Dermis microvascular lymphatic vessel endothelial cell (primary cell): Measurements from ENCODE around the gene CBX4. TPM values are rescaled to one million over a fixed set of nuclear protein-coding genes. Genes with fewer than 3 reads are reported as not detected.

Source experiments
- DNase-seq, 2 donors: peaks; one replicate each; pipeline versions ENCODE4 v3.0.0 to v3.0.0-alpha.2; 2010; ENCODE audit warnings: low read depth in 2 of 2
- total RNA-seq: library from RNA; depleted of rRNA; stranded (reverse); fragments of >200 nt; gene quantifications from 2 replicates; pipeline ENCODE4 v1.2.1, GENCODE V29; 2014

Gene CBX4
- total RNA-seq, 1 donor from 2014 or later: 9.0 TPM

DNA sequence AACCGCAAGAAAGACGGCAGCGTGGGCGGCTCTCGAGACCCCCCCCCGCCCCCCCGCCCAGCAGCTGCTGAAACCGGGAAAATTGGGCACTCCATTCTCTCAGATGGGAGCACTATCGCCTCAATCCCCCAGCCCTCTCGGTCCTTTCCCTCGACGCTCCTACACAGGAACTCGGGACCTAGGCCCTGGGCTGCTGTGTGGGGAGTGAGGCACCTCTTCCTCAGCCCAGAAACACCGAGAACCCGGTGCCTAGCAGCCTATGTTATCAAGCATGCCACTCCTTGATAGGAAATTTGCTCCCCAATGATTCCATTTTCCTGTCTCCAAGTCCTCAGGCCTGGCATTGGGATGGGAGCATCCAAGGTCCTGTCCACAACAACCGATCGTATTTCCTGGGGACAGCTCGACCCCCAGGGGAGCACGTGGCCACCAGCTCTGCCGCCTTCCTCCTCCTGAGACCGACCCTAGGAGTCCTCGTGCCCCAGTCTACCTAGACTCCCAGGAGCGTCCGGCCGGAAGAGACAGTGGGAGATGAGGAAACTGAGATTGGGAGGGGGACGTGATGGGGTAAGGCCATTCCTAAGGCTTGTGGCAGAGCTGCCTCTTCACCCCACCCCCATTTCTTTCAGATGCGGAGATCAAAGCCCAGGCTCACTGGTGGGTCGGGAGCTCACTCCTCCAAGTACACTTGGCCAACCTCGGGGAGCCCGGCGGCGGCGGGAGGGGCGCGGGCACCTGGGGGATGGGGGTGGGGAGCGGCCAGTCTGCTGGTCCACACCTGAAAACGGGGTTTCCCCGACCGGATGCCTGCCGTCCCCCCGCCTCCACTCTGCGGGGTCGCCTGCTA is 24.9 kb downstream of the CBX4 start:
- DNase-seq: no peak

DNA sequence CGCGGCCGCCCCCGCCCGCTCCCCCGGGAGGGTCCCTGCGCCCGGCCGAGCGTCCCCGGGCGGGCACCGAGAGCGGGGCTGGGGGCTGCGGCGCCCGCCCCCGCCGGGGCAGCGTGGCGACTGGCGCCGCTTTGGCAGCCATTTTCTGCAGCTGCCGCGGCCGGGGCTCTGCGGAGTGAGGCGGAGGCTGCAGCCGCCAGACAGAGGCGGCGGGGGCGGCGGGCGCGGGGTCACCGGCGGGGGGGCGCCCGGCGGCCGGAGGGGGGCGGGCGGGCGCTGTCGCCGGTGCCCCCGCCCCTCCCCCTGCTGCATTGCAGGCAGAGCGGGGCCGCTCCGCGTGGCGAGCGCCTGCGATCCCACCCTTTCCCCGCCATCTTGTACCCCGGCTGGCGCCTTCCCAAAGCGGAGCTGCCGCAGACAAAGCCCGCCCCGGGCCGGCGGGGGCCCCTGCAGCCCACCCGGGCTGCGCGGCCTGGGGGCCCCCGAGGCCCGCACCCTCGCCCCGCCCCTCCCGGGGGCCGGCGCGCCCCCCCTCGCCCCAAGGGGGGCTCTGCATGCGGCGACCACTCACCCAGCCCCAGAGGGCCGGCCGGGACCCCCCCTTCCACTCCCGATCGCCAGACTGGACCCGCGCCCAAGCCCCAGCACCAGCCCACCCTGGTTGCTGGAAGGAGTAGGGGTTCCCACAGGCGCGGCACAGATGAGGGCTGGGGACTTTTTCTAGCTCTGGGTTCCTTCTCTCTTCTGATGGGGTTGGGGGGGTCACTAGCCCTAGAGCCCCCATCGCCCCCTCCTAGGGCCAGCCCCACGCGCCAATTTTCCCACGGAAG is 25.7 kb downstream of the CBX4 start:
- DNase-seq: no peak

DNA sequence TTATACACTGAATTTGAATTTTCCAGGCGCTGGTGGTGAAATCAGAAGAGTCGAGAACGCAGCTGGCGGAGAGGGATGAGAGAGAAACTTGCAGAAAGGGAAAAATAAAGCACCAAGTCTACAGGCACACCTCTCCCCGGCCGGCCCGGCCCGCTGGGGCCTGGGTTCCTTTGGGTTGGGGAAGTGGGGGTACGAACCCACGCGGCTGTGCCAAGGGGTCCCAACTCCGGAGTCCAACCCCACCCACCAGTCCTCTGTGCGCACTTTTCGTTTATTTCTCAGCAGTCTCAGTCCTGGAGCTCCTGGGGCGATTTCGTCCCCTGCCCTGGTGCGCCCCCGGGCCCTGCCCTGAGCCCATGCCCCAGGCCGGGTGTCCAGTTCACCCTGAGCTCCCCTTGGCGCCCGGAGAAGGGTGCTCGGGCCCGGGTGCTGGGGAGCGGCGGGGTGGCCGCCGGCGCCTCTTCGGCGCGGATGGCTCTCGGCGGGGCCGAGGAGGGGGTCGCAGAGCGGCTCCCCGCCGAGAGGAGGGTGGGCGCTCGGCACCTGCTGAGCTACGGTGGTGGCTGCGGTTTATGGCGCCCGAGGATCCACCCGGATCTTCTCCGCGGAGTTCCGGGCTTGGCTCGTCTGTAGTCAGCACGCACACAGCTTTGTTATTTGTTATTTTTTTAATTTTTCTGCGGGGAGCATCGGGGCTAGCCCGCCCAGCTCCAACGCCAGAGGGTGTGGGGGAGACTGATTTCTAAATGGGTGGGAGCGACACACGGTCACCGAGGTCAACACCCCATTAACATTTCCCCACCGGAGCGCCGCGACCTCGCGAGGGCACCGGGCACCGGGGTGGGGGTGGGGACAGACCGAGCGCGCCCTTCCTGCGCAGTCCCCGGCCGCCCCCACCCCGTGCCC is 26.6 kb downstream of the CBX4 start:
- DNase-seq: no peak

DNA sequence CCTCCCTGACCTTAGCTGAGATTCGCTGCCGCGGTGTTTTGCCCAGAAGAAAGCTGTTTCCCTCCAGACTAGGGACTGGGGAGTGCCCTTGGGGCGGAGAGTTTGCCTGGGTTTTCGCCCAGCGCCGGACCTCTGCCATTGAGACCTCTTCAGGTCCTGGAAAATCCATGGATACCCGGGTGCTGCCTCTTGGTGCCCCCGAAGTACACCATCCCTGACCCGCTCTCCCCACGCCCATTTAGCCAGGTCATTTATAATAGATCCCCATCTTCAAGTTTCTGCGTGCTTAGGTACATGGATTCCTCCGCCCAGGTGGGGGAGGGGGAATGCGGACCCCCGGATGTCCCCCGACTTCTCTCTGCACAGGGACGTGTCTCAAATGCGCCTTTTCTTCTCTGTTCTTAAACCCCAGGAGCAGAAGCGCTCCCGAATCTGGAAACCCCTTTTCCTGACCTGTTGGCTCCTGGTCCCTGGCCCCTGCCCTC is 27.3 kb downstream of the CBX4 start:
- no peak for DNase-seq

DNA sequence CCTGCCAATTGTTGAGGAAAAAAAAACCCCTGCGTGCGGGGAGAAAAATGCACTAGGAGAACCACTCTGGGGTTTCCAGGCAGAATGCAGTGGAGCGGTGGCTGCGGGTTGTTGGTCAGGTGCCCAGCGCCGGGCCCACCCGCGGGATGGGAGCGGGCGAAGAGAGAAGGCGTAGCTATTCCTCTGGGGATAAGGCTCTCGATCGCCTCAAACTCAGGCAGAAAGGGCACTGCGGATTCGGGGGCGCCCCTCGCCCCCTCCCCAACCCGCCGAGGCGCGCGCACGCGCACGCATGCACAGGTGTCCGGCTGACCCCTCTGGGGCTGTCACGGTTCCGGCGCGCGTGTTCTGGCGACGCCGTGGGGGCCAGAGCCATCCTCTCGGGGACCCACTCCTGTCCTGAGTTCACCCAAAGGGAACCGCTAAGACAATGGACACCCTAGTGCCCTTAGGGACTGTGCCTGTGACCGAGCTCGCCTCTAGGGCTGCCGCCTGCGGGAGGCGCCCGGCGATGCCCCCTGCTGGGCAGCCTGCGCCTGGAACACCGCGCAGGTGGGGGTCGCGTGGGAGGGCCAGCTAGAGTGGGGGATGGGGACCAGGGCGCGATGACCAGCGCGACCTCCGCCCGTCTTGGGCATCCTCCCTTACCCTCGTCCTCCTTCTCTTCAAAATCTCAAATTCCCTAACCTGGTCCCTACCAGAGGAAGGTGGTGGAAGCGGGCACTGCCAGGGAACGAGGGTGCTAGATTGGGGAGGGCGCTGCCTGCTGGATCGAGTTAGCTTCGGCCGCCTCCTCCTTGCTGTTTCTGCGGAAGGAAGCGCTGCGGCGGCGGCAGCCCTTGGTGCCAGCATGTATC is 28.0 kb downstream of the CBX4 start:
- peak in 1 of 2 donors; percentile 61 for DNase-seq

DNA sequence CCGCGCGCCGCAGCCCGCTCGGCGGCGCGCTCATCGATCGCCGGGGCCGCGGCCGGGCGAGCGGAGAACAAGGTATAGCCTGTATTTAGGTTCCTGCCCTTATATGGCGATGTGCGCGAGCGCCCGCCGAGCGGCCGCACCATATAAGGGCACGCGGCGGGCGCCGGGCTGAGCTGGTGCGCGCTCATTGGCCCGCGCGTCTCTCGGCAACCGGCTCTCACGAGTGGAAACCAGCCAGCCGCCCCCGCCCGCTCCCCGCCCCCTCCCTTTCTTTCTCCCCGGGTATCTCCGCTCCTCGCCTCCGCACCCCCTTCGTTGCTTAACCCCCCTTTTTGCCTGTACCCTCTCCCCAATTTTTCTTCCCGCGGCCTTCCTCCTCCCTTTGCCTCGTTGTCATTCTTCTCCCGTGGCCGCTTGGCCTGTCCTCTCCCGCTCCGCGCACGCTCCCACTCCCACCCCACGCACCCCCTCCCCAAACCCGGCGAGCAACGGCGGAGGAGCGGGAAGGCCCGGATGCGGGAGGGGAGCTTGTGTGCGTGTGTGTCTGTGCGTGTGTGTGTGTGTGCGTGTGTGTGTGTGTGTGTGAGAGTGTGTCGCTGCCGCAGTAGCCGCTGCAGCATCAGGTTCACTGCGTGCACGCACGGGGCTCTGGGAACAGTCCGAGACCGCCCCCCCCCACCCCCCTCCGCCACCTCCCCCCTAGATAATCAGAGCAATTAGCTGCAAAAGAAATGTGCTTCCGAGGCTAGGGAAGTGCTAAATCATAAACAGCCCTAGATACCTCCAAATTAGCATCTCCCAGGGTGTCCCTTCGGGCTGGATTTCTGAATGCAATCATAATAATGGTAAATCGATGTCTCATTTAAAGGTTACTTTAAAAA is 28.9 kb downstream of the CBX4 start:
- peak; percentile 62 to 89 for DNase-seq

DNA sequence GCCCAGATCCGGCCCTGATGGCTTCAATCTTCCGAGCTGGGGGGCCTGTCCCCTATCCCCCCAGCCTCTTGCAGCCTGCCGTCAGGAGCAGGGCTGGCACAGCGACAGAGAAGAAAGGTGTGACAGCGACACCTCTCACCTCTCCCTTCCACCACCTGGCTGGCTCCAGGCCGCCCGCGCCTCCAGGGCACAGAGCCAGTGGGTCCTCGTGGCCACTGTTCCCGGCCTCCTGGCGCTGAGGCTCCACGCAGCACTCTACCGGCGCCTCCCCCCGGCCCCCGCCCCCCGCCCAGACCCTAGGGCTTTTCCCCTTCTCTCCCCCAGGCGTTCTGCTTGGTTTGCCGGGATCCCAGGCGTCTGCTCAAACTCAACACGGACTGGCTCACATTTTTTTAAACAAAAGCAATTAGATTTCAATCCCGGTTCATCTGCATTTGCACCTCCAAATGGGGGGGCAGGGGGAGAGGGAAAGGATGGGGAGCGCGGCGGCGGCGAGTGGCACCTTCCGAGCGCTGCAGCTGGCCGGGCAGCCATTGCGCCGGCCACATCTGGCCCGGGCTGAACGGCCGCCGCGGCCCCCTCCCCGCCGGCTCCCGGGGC is 29.6 kb downstream of the CBX4 start:
- no peak for DNase-seq

DNA sequence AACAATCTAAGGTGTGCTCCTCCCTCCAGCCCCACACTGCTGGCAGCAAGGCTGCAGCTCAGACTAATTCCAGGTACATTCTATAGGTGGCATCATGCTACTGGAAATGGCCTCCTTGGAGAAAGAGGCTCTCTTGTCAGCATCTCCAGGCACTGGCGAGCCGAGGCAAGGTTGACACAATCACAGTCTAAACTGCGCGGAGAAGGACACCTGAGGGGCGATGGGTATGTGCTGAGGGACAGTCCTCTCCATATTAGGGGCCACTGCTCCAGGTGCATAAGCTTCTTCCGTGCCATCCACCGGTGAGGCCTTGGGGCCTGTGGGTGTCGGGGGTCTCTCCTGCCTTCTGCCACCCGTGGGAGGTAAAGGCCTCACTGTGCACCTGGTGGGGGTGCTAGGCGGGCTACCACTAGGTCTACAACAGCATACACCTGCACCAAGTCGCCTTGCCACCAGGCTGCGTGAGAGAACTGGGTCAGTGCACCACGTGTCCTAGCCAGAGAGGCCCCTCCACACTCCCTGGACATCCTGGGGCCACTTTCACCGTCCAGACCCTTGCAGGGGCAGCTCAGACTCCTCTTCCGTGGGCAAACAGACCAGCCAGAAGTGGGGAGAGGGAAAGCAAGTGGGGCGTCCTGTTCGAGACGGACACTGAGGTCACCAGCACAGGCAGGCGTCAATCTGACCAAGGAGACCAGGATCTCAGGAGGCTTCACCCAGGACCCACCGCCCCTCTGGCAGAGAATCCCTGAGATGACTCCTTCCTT is 30.3 kb downstream of the CBX4 start:
- peak in 1 of 2 donors; percentile 53 for DNase-seq

DNA sequence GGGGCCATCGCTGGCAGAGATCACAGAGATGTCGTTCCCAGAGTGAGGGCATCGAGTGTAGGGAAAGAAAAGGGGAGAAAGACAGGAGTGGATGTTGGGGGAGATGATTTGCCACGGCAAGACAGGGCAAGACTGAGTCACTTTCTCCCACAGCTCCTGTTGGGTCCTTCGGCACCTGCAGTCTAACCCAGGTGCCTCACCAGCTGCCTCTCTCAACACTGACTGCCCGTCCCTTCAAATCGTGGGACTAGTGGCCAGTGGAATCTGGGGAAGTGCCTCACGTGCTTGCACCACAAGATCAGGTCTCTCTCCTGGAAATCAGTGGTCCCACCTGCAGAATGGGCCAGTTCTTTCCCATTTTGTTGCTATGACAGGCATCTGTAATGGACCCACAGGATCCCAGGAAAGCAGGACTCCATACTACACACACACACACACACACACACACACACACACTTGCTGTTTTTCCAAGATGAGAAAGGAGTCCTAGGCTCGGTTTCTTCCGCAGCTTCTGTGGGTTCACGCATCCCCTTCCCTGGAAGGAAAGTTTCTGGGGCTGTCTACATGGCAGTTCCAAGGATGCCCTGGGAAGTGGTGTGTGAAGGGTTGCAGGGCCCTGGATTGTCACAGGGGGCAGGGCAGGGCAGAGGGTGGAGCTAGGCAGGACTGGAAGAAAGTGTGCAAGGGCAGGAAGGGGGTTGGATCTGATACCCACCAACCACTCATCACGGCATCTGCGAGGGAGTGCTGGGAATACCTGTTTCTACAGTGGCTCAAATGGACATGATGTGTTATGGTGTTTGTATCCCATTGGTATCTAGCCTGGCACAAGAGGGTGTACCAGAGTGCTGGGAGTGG is 32.1 kb downstream of the CBX4 start:
- no peak for DNase-seq

DNA sequence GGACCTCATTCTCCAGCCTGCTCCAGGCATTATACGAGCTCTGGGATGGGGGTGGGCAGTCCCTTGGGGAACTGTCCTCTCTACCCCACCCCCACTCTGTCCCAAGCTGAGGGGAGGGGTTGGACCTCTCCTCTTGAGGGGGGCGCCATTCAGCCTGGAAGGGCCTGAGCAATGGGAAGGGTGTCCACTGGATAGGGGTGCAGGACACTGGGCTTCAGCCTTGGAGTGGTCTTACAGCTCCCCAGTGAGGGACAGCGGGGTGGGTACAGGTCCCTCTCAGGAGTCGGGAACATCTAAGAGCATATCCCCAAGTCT is 32.8 kb downstream of the CBX4 start:
- DNase-seq: no peak

DNA sequence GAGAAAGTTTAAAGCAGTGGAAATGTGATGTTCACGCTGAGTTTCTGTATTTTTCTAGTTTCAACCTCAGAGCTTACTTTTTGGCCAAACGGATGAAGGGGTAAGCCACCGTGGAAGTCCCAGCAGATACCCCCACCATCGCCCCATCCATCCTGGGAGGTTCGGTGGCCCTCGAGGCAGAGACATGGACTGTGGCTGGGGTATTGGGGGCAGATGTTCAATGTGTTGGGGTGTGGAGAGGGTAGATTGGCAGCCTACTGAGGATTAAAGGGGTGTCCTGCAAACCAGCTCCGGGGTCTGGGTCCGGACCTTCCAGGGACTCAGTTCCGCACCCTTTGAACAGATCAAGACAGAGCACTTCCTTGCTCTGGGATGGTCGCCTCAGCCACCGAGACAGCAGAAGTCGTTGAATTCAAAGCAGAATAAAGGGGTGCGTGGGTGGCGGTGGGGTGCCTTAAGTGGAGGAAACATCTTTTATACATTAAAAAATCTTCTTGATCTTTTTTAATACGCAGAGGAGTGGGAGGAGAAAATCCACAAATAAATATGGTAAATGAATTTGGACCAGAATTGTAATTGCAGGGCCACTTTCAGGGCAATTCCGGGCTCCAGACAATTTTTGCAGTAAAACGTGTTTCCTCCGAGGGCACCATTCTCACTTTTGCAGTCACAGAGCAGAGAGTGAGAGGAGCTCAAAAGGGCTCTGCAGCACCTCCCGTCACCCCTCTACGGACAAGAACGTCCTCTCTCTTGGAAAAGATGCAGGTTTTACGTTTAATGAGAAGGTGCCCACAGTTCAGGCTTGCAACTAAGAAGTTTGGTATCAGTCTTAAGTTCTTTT is 34.2 kb downstream of the CBX4 start:
- no peak for DNase-seq

DNA sequence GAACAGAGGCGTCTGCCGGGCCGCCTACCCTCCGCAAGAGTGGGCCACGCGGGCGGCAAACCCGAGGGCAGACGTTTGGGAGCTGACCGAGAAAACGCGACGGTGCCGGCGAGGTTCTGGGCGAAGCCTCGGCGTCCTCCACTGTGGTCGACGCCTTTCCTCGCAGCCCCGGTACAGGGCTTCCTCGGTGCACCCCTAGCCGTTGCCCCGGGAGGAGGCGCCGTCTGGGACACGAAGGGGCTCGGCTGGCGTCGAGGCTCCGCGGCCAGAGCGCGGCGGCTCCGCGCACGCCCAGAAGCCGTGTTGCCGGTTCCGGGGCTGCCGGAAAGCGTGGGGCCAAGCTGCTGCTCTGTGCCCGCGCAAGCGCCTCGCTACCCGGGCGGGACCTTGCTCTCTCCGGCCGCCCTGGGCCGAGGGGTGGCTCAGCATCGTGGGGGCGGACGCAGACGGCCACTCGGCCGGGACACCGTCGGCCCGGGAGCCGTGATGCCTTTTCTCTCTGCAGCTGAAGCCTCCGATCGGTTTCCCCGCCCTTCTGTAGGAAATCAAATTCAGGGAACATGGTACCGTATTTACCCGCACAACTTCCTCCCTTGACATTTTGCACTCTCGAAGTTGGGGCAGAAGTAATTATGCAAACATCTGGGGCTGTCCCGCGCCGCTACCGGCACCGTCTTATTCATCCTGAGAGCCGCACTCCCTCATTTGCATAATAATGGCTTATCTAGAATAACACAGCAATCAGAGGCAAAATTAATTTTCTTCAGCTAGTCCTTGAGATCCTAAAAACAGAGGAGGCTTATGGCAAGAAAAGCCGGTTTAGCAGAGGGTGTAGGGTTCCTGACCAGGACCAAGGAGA is 35.0 kb downstream of the CBX4 start:
- no peak for DNase-seq

DNA sequence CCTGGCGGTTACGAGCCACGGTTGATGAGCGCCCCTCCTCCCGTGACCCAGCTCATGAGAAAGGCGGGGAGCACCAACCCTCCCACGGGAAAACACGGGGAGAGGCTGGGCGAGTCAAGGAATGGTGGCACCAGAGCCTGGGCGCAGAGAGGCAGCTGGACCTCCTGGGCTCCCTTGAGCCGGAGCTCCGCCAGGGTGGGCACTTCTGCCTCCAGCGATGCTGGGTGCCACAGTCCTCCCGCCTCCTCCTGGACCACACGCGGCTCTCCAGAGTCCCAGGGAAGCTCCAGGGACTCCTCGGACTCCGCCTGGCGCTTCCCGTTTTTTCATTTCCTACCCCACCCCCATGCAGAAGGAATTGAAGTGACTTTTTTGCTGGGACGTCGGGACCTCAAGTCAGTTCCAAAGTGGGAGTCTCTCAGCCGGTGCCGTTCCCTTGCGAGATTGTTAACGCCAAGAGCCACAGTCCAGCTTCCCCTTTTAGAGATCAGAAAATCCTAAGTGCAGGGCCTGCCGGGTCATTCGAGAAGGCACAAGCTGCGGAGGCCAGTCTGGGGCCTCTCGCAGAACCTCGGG is 35.7 kb downstream of the CBX4 start:
- DNase-seq: no peak

DNA sequence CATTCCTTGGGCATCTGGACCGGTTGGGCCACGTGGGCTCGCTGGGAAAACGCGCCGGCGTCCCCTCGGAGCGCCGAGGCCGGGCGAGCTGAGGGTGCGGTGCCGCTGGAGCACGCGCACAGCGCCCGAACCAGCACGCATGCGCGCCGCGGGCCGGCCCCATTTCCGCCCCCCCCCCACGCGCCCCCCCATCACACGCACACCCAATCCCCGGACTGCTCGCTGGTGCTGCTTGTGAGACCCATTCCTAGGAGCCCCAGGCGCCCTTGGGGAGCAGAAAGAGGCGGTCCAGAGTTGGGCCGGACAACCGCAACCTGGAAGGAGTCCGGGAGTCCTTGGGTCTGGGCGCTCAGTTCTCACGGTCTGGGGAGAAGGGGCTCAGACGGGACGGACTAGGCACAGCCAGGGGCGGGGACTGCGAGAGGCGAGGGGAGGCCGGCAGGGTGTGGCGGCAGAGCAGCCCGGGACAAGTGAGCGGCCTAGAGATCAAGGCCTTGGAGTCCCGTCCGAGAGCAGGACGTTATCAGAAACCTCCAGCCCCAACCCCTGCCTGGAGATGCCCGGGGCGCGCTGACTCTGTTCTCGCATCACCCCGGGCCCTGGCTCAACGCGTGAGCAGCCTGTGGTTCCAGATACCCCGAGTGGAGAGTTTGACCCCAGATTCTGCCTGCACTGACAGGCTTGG is 36.4 kb downstream of the CBX4 start:
- DNase-seq: no peak
